ENCODE data around the gene AKT3.

- TF ChIP-seq CTCF (IDR thresholded peaks at IDR 0.05) (no peak), POLR2AphosphoS5 (IDR thresholded peaks at IDR 0.05) (no peak), POLR2A (IDR thresholded peaks at IDR 0.05) (no peak), EP300 (IDR thresholded peaks at IDR 0.05) (no peak)
Observed at GRCh38 chr1:243680860-243681259, 169.2 kb downstream of the AKT3 start.

All from upper lobe of left lung (tissue), 4 donors.